GM21515 (cell line): Measurements from ENCODE around the gene SIRT3.
A peak's percentile ranks its signal among the peaks of the same experiment; 100 is the strongest.

Experiments
- ATAC-seq: cut with Tn5 transposase; IDR thresholded peaks from one replicate; pipeline ENCODE4 v1.9.1; 2021; ENCODE audit not compliant: unreplicated experiment

The SIRT3 gene

GRCh38 chr11:271319-271715 lies 35.2 kb upstream of the SIRT3 start:
- ATAC-seq, result no peak

- no peak for ATAC-seq
Observed at GRCh38 chr11:270451-271318, 34.5 kb upstream of the SIRT3 start.

- ATAC-seq, result peak; percentile 65
Observed at GRCh38 chr11:269146-269890, 33.2 kb upstream of the SIRT3 start.

- peak; percentile 41 for ATAC-seq
Observed at GRCh38 chr11:268716-269145, 32.6 kb upstream of the SIRT3 start.

GRCh38 chr11:267491-267994 lies 31.4 kb upstream of the SIRT3 start:
- no peak for ATAC-seq

- no peak for ATAC-seq
Observed at GRCh38 chr11:266676-267439, 30.7 kb upstream of the SIRT3 start.

- no peak for ATAC-seq
Observed at GRCh38 chr11:261624-262023, 25.5 kb upstream of the SIRT3 start.

- ATAC-seq, result no peak
Observed at GRCh38 chr11:259413-259812, 23.3 kb upstream of the SIRT3 start.

GRCh38 chr11:257766-258493 lies 21.8 kb upstream of the SIRT3 start:
- ATAC-seq, result no peak

- no peak for ATAC-seq
Observed at GRCh38 chr11:256952-257737, 21.0 kb upstream of the SIRT3 start.

GRCh38 chr11:255816-256215 lies 19.7 kb upstream of the SIRT3 start:
- ATAC-seq, result no peak

GRCh38 chr11:255176-255575 lies 19.0 kb upstream of the SIRT3 start:
- no peak for ATAC-seq

GRCh38 chr11:253886-254270 lies 17.7 kb upstream of the SIRT3 start:
- ATAC-seq, result no peak

- ATAC-seq, result no peak
Observed at GRCh38 chr11:253160-253885, 17.2 kb upstream of the SIRT3 start.

- ATAC-seq, result no peak
Observed at GRCh38 chr11:252666-253065, 16.5 kb upstream of the SIRT3 start.

- no peak for ATAC-seq
Observed at GRCh38 chr11:251550-251949, 15.4 kb upstream of the SIRT3 start.

- ATAC-seq, result no peak
Observed at GRCh38 chr11:250740-251299, 14.7 kb upstream of the SIRT3 start.

- ATAC-seq, result no peak
Observed at GRCh38 chr11:250274-250673, 14.1 kb upstream of the SIRT3 start.

GRCh38 chr11:249062-249461 lies 12.9 kb upstream of the SIRT3 start:
- ATAC-seq, result no peak
